GM21529 (cell line): ENCODE results near the gene CD1D.

Experiments used
- ATAC-seq: cut with Tn5 transposase; IDR thresholded peaks from one replicate; pipeline ENCODE4 v1.9.1; 2021; ENCODE audit not compliant: unreplicated experiment

The CD1D gene

GRCh38 chr1:158180741-158181576 lies at the start of gene CD1D:
Gene CD1D (plus strand): TSS chr1:158180895. CDS start chr1:158181102, 207 bp downstream.
- no peak for ATAC-seq

- no peak for ATAC-seq
Observed at GRCh38 chr1:158131217-158131616, 49.5 kb upstream of the CD1D start.

GRCh38 chr1:158140764-158141192 lies 39.9 kb upstream of the CD1D start:
- ATAC-seq = no peak

GRCh38 chr1:158145173-158145719 lies 35.4 kb upstream of the CD1D start:
- ATAC-seq = no peak

- ATAC-seq = no peak
Observed at GRCh38 chr1:158146165-158146564, 34.5 kb upstream of the CD1D start.

- no peak for ATAC-seq
Observed at GRCh38 chr1:158146739-158147138, 34.0 kb upstream of the CD1D start.

GRCh38 chr1:158147401-158147800 lies 33.3 kb upstream of the CD1D start:
- no peak for ATAC-seq

GRCh38 chr1:158147869-158148268 lies 32.8 kb upstream of the CD1D start:
- no peak for ATAC-seq

- ATAC-seq = no peak
Observed at GRCh38 chr1:158148468-158148867, 32.2 kb upstream of the CD1D start.

GRCh38 chr1:158149175-158149574 lies 31.5 kb upstream of the CD1D start:
- no peak for ATAC-seq

GRCh38 chr1:158149577-158150269 lies 31.0 kb upstream of the CD1D start:
- ATAC-seq = no peak

GRCh38 chr1:158150523-158150922 lies 30.2 kb upstream of the CD1D start:
- ATAC-seq = no peak

- ATAC-seq = no peak
Observed at GRCh38 chr1:158153179-158153578, 27.5 kb upstream of the CD1D start.

- ATAC-seq = no peak
Observed at GRCh38 chr1:158153746-158154444, 26.8 kb upstream of the CD1D start.

- no peak for ATAC-seq
Observed at GRCh38 chr1:158154501-158154900, 26.2 kb upstream of the CD1D start.

GRCh38 chr1:158155673-158156072 lies 25.0 kb upstream of the CD1D start:
- no peak for ATAC-seq

- no peak for ATAC-seq
Observed at GRCh38 chr1:158159597-158159996, 21.1 kb upstream of the CD1D start.

- no peak for ATAC-seq
Observed at GRCh38 chr1:158161446-158161845, 19.2 kb upstream of the CD1D start.

GRCh38 chr1:158163000-158163947 lies 17.4 kb upstream of the CD1D start:
- peak; percentile 99 for ATAC-seq

- ATAC-seq = no peak
Observed at GRCh38 chr1:158169105-158169504, 11.6 kb upstream of the CD1D start.
